Measurements from ENCODE around the gene TBC1D1.

The TBC1D1 gene

DNA sequence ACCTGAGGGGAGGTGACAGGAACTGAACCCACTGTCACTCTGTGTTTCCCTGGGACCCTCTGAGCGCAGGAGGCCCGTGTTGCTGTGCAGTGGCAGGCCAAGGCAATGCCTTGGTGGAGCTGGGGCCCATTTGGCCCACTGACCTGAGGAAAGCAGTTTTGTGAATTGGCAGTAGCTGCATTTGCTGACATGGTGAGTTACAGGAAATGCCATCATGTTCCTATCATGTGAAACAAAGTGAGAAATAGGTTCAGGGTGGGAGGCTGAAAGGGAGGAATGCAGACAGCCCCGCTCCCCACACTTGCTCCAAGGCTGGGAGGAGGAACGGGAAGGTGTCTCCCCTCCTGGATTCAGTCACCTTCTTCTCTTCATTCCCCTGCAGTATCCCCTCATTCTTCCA is 215.4 kb downstream of the TBC1D1 start:
- DNase-seq (ENCODE audit: low read depth) = no peak

- no peak for DNase-seq (ENCODE audit: low read depth)
Observed at GRCh38 chr4:38106886-38107514, 216.1 kb downstream of the TBC1D1 start.

DNA sequence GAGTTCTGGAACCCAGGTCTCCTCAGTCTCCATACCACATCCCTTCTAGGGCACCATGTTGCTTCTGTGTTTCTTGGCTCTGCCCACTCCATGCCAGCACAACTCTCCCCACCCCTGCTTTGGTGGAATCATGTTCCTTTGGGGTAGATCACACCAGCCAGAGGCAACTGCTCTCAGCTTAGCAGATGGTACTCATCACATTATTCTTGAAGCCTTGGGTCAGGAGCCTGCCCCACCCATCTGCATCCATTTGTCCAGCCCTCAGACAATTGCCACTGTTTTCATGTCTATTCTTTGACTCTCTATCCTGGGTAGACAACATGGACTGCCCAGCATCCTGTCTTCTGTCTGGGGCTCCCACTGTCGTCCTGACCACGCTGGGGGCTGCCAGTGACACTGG is 216.9 kb downstream of the TBC1D1 start:
- no peak for DNase-seq (ENCODE audit: low read depth)

GRCh38 chr4:38109370-38109769 is 218.5 kb downstream of the TBC1D1 start:
- DNase-seq (ENCODE audit: low read depth) = no peak

DNA sequence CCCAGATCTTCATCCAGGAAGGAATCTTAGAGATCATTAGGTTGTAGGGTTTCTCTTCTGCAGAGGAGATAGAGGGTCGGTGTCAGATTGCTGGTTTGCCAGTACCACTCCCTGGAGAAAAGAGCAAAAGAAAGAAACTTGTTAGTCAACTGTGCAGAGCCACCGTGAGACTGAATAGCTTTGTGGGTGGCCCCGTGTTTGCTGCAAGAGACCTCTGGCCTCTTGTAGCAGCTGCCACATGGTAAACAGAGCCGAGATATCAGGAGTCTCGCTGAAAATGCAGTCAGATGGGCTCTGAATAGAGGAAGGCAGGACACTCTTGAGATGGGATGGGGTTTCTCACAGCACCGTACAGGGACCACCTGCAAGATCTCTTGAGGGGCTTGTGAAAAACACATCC is 219.0 kb downstream of the TBC1D1 start:
- no peak for DNase-seq (ENCODE audit: low read depth)

- DNase-seq (ENCODE audit: low read depth) = no peak
Observed at GRCh38 chr4:38111024-38111423, 220.1 kb downstream of the TBC1D1 start.

- DNase-seq (ENCODE audit: low read depth) = no peak
Observed at GRCh38 chr4:38111717-38112116, 220.8 kb downstream of the TBC1D1 start.

DNA sequence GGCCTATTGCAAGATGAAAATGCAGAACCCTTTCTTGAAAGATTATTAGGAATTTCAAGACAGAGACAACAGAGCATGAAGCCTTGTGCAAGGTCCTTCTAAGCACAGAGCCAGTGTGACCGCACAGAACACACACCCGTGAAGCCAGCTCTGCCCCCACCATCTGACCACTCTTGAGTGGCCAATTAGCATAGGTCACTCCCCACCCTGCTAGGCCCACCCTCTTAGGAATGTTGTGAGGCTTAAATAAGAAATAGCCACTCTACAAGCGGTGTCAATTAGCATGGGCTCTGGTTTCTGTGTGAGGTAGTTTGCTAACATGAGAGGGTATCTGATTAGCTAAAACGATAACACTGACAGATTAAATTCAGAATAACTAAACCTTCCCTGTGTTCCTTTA is 222.2 kb downstream of the TBC1D1 start:
- no peak for DNase-seq (ENCODE audit: low read depth)

DNA sequence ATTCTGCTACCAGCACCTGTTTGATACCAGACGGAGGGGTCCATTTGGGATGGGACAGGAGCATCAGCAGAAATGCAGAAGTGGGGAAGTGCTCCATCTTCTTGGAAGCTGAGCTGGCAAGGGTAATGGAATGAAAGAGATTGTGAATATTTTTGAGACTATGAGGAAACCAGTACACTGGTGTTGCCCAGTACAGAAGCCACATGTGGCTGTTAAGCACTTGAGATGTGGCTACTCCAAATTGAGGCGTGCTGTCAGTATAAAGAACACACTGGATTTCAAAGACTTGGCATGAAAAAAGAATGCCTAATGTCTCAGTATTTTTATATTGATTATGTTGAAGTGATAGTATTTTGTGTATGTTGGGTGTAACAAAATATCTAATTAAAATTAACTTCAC is 222.7 kb downstream of the TBC1D1 start:
- no peak for DNase-seq (ENCODE audit: low read depth)

DNA sequence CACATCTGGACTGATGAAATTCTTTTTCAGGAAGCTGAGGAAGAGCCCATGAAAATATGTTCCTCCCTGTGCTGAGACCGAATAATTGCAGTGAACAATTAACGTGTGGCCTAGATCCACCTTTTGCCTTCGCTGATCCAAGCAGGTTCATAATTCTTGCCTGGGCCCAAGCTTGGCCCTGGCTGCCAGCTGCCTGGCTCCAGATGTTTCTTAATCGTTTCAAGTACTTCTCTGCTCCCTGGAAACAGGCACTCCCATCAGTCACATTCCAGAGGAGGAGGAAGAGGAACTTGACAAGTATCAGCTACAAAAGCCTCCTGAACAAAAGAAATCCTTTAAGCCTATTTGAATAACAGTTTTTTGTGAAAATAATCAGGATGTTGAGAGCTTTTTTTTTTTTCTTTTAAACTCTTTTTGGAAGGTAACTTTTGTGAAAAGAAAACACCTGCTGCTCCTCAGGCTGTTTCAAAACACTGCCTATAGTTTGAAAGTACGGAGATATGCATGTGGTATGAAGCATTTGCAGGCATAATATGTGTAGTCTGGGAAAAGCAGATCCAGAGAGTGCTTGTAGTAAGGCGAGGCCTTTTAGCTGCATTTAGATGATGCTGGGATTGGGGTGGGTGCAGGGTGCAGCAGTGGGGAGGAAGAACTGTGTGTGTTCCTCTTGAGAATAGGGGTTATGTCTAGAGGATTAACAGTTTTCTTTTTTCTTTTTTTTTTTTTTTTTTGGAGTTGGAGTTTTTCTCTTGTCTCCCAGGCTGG is 223.7 kb downstream of the TBC1D1 start:
- DNase-seq (ENCODE audit: low read depth) = no peak

DNA sequence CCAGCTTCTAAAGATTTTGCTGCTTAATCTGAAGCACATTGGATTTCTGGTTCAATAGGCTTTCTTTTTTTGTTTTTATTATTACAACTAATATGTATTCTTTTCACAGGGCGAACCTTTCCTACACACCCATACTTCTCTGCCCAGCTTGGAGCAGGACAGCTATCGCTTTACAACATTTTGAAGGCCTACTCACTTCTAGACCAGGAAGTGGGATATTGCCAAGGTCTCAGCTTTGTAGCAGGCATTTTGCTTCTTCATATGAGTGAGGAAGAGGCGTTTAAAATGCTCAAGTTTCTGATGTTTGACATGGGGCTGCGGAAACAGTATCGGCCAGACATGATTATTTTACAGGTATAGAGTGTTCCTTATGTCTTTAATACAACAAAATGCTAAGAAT is 224.7 kb downstream of the TBC1D1 start:
- no peak for DNase-seq (ENCODE audit: low read depth)

DNA sequence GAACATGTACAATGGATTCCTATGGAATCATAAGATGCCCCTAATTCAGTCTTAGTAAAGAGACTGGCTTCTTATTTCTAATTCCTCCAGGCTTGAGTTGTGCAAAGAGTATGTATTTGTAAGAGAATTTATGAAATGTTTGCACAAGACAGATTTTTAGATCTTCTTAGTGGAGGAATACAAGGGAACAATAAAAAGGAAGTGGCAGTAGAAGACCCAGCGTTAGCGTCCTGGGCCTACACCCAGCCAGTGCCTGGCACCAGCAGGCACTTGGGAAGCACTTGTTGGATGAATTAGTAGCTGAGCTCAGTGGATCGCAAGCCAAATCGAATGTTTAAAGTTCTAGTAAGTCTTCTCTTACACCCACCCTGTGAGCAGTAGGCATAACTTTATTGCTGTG is 226.7 kb downstream of the TBC1D1 start:
- no peak for DNase-seq (ENCODE audit: low read depth)

DNA sequence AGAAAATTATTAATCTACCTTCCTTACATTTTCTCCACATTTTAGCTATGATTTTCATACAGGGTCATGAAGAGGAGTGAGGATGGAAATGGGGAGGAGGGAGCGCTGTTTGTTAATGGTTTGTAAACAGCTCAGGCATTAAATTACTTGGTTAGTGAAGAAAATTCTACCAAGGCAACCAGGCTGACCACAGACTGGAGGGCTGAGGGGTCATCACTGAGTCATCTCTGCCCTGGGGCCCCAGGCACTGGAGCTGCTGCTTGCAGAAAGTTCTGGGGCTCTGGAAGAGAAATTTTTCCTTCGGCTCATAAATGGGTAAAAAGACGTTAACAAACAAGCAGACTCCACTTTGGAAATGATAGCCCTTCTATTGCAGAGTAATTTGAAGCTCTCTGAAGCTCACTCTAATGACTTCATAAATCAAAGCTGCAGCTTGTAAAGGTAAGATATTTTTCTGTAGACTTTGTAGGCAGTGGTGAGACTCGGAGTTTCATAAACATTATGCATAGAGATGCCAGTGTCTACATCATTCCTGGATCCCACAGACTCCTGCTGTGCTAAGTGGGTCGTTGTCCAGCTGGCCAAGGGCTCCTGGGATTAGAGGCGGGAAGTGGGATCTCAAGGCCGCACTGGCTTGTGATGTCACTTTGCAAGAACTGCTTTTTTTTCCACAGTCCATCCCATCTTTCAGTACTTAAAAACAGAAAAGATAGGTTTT is 228.9 kb downstream of the TBC1D1 start:
- DNase-seq (ENCODE audit: low read depth) = no peak

DNA sequence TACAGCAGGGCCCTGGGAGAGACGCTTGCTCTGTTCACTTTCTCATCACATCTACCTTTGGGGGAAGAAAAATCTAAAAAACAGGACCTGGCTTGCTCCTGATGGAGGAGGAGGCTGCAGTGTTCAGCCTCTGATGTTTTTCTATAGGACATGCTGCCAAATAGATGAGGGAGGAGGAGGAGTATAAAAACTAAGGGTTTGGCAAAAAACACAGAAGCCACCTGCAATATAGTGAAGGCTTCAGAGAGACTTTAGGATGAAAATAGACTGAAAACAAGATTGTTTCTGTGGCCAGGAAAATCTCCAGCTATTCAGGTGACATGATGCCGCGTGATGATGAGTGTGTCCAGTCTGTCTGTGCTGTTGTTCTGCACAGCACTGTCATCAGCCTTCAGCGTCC is 229.9 kb downstream of the TBC1D1 start:
- no peak for DNase-seq (ENCODE audit: low read depth)

- DNase-seq (ENCODE audit: low read depth) = no peak
Observed at GRCh38 chr4:38122060-38122459, 231.2 kb downstream of the TBC1D1 start.

DNA sequence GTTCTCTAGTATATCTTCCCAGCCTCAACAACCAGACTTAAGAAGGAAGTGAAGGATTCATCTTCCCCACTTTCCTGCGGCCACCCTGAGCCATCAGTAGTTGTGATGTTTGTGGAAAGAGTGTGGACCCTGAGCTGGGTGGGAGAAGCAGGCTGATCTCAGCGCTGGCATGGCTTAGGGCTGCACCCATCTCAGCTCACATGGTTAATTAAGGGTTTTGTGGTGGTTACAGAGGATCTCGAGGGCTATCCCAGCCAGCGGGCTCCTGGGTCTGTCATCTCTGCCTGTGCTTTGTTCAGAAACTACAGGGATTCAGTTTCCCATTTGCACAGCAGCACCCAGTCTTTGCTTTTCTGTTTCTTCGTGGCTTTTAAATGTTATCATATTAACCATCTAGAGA is 232.7 kb downstream of the TBC1D1 start:
- no peak for DNase-seq (ENCODE audit: low read depth)

GRCh38 chr4:38124961-38125360 is 234.1 kb downstream of the TBC1D1 start:
- DNase-seq (ENCODE audit: low read depth) = no peak

GRCh38 chr4:38125816-38126215 is 234.9 kb downstream of the TBC1D1 start:
- no peak for DNase-seq (ENCODE audit: low read depth)

- DNase-seq (ENCODE audit: low read depth) = no peak
Observed at GRCh38 chr4:38128478-38129459, 237.9 kb downstream of the TBC1D1 start.

DNA sequence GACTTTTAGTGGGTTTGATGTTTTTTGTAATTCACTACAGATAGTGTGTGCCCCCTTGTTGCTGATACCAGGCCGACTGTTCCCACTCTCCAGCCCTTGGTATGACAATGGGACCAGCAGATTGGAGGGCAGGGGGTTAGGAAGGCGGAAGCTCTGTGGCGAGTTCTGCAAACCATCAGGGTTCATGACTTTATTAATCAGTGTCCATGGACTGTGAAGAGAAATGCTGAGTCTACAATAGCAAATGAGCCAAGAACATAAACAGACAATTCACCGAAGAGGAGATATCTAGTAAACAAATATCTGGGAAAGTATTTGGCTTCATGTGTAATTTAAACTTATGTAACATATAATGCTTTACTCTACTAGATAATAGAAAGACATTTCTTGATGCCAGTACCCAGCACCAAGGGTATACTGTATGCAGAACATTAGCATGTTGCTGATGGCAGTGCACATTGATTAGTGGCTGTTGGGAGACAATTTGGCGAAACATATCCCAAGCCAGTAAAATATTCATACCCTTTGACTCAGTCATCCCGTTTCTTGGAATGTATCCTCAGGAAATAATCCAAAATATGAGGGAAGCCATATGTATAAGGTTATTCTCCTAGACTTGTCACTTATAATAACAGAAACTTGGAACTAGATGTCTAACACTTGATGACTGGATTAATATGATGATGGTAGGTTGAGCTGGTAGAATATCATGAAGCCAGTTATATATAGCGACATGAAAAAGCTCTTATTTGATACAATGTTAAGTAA is 238.8 kb downstream of the TBC1D1 start:
- no peak for DNase-seq (ENCODE audit: low read depth)

GRCh38 chr4:38130884-38131283 is 240.0 kb downstream of the TBC1D1 start:
- no peak for DNase-seq (ENCODE audit: low read depth)

Data from CMK (cell line).